Stimulated activated CD8-positive, alpha-beta memory T cell treated with anti-CD3 and anti-CD28 coated beads, Interleukin-12 subunit alpha, Interleukin-12 subunit beta, amount 100 ng/mL, for 24 hours (primary cell): ENCODE measurements around the gene NLRP13.

Experiments
- DNase-seq: peaks from one replicate; pipeline ENCODE4 v3.0.0-alpha.2; 2020; ENCODE audit errors: extremely low read depth

NLRP13 gene

DNA sequence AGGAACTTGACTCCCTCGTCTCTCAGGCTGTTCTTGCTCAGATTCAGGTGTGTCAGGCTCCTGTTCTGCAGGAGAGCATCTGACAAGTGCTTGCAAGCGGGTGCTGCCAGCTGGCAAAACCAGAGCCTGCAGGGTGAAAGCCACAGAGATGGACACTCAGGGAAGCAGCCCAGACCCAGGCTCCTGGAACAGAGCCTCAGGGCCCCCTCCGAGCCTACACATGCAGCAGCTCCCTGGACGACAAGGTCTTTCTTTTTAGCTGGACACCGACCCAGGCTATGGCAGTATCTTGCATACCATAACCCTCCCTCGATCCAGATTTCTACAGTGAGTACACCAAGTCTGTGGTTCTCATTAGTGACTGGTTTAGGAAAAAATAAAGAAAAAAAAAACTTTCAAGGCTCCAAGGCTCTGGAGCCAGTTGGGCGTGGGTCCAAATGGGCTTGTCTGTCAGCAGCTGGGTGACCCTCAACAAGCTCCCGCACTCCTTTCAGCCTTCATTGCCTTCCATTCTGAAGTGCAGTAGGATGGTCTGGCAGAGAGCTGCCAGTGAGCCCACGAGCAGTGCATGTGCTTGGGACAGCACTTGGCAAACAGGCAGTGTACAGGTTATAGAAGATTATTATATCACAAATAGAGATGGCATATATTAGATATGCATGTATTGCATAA is 29.9 kb downstream of the NLRP13 start:
- no peak for DNase-seq

DNA sequence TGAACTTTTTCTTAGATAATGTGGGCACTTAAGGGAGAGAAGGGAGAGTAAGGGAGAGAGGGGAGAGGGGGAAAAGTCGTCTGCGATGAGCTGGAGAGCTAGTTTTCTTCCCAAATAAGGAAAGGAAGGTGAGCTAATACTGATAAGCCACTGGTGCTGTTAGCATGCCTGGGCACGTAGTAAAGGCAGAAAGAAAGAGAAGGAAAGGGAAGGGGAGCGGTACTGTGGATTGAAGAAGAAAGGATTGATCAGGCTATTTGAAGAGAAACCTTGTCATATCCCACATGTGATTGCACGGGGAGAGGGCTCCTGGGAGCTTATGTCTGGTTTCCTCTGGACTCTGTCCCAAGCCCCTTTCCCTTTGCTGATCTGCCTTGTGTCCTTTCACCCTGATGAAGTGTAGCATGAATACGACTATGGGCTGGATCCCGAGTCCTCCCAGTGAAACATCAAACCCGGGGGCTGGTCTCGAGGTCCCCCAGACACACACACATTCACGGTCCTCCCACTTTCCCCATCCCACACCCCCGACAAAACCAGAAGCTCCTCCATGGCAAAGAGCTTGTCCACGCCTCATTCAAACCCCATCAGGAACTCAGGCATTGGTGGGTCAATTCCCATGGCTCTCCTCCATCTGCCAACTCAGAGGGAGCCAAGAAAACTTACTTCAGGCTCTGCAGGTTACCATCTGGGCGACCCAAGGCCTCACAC is 30.6 kb downstream of the NLRP13 start:
- no peak for DNase-seq

DNA sequence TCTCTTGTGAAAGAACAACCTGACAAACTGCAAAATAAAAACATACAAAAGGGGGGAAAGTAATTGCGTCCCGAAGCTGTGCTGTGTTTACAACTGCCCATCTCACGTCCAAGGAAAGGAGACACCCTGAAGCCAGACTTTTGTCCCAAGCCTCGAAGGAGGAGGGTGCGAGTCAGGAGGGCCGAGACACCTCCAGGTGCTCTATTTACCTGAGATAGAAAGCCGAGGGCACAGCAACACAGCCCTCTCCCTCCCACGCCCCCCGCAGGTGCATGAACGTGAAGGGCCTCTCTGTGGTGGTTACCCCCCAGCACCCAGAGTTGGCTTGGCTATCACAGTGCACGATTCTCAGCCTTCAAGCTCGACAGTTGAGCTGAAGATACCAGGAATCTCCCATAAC is 33.2 kb downstream of the NLRP13 start:
- DNase-seq, result no peak

DNA sequence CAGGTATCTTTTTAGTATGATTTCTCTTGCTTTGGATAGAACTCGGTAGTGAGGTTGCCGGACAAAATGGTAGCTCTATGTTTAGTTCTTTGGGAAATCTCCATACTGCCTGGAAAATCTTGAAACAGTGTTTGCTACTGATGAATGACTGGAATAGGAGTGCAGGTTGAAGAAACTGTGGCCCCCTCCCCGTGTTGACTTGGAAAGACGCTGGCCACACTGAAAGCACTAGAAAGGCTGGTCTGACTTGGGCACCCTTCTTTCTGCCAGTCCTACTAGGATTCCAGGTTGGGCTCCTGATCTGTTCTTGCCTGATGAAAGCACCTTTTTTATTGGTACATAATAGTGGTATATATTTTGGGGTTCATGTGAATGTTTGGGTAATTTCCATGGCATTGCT is 49.5 kb downstream of the NLRP13 start:
- no peak for DNase-seq

GRCh38 chr19:55877211-55877610 is 54.9 kb downstream of the NLRP13 start:
- DNase-seq, result no peak

GRCh38 chr19:55870736-55871135 is 61.4 kb downstream of the NLRP13 start:
- DNase-seq, result no peak

- DNase-seq, result no peak
Measured at GRCh38 chr19:55867101-55867500, 65.0 kb downstream of the NLRP13 start.

DNA sequence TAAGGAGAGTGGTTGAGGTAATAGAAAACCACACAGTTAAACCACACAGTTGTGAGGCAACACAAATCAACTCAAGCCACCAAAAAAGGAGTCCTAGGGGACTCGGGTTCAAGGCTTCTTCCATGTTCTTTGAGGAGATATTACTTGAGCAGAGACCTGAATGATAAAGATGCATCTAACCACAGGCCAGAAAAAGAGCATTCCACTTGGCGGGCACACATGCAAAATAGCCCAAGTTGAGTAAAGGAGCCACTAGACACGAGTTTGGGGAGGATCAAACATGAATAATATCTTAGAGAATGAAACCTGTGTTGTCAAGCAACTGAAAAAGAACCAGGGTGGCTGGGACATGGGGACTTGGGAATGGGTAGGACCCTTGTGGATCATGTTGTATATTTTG is 65.6 kb downstream of the NLRP13 start:
- no peak for DNase-seq

DNA sequence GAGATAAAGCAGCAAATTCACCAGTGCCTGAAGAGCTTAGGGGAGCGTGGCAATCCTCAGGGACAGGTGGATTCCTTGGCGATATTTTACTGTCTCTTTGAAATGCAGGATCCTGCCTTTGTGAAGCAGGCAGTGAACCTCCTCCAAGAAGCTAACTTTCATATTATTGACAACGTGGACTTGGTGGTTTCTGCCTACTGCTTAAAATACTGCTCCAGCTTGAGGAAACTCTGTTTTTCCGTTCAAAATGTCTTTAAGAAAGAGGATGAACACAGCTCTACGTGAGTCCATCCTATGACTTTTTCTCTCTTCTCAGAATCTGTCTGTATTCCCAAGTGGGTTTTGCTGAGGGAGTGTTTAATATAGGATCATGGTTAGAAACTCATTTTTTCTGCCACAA is 73.2 kb downstream of the NLRP13 start:
- DNase-seq, result no peak

- no peak for DNase-seq
Measured at GRCh38 chr19:55858401-55858800, 73.7 kb downstream of the NLRP13 start.

DNA sequence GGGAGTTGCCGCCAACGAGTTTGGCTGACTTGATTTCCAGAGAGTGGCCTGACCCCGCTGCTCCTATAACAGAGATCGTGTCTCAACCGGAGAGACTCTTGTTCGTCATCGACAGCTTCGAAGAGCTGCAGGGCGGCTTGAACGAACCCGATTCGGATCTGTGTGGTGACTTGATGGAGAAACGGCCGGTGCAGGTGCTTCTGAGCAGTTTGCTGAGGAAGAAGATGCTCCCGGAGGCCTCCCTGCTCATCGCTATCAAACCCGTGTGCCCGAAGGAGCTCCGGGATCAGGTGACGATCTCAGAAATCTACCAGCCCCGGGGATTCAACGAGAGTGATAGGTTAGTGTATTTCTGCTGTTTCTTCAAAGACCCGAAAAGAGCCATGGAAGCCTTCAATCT is 74.2 kb downstream of the NLRP13 start:
- DNase-seq, result no peak

DNA sequence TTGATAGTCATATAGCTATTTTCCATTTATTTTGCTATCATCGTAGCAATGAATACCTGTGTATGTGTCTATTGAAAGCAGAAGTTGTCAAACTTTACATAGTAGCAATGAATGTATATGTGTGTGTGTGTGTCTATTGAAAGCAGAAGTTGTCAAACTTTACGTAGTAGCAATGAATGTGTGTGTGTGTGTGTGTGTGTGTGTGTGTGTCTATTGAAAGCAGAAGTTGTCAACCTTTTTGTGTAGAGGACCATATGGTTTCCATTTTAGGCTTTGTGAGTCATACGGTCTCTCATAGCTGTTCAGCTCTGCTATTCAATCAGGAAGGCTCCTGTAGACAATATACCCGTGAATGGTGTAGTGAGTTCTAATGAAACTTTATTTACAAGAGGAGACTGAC is 75.0 kb downstream of the NLRP13 start:
- no peak for DNase-seq

DNA sequence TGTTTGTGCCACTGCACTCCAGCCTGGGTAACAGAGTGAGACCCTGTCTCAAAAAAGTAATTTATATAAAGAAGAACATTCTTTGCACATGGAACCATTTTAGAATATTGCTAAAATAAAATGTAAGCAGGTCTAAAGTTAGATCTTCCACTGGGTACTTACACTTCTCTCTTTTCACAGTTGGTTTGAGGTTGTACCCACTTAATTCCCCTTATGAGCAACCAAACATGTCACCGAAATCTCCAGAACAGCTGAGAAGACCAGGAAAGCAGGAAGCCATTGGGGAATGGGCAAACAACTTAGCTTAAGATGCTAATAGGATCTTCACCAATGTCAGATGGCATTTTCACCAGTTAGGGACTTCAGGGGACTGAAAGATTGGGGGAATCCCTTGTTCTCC is 77.0 kb downstream of the NLRP13 start:
- DNase-seq, result no peak
